Colonic mucosa (tissue), 4 donors: ENCODE results near the gene CMTM4. TPM values are rescaled to one million over a fixed set of nuclear protein-coding genes. Genes with fewer than 3 reads are reported as not detected.
"Not testable (repeated sequence)": the region's sequence is repeated elsewhere in the genome, so short reads cannot be mapped to it uniquely, and the experiment has no call there.

Source experiments
- DNase-seq: peaks from one replicate; pipeline ENCODE4 v3.0.0-alpha.2; 2020
- H3K27ac ChIP-seq: fragments of 200-600 bp; one replicate; pipeline ENCODE4 v1.8.0; 2021
- H3K27me3 ChIP-seq: fragments of 200-600 bp; one replicate; pipeline ENCODE4 v1.8.0; 2021
- H3K36me3 ChIP-seq: fragments of 200-600 bp; one replicate; pipeline ENCODE4 v1.8.0; 2021
- H3K4me1 ChIP-seq: fragments of 200-600 bp; one replicate; pipeline ENCODE4 v1.8.0; 2021; ENCODE audit warnings: mild to moderate bottlenecking
- H3K4me3 ChIP-seq: fragments of 200-600 bp; one replicate; pipeline ENCODE4 v1.8.0; 2021
- H3K9ac ChIP-seq, 2 donors: one replicate each; pipeline ENCODE4 v1.7.0; 2013; ENCODE audit warnings: control low read depth in 2 of 2, low read depth in 2 of 2, low read length in 2 of 2
- H3K9me3 ChIP-seq: fragments of 200-600 bp; one replicate; pipeline ENCODE4 v1.8.0; 2021
- intact Hi-C: fragments of 100-400 bp; cut with DNase I; formaldehyde crosslinking; loops from one replicate; pipeline ENCODE4 v1.14.1; 2022
- total RNA-seq, 2 donors: library from RNA; stranded (reverse); fragmentation: NEBNext Ultra II Directional in 1 of 2; extraction: Animal tissue kit (Norgen Biotek cat#: 25700) in 1 of 2; gene quantifications; one replicate each; pipeline ENCODE4 v1.2.1, GENCODE V29; 2021
- TF ChIP-seq, protein P1 (sequence below): fragments of 200-600 bp; IDR thresholded peaks from one replicate; pipeline ENCODE4 v1.8.0; 2022; ENCODE audit warnings: antibody characterized with exemption, mild to moderate bottlenecking
- donor health status: healthy.
- donor health status: DM: no; HTN: no; CAD: no.
- donor health status: DM: no; HTN: no; CAD: no.

The CMTM4 gene
- total RNA-seq, 2 donors from 2014 or later: 150 to 212 TPM

DNA sequence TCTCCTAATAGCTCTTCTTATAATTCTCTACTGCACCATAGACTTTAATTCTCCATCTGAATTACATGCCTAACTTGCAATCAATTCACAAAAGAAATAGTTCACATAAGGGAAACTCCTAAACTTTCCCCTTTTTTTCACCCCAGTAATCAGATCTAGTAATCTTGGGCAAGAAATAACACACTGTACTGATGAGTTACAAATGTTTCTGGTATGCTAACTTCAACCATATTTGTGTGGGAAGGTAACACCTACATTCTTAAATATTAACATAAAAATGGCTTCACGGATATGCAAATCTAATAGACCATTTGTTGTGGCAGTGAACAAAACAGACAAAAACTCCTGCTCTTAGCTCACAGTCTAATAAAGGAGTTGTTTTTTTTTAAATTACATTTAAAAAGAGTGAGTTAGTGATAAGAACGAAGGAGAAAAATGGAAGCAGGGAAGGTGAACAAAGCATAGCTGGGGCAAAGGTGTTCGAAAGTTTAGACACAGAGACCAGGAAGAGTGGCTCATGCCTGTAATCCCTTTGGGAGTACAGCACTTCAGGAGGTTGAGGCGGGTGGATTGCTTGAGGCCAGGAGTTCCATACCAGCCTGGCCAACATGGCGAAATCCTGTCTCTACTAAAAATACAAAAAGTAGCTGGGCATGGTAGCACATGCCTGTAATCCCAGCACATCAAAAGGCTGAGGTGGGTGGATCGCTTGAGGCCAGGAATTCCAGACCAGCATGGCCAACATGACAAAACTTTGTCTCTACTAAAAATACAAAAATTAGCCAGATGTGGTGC lies 57.3 kb downstream of the CMTM4 start:
- no peaks in the 10 kb centered on the region for H3K36me3 ChIP-seq
- no peak overlapping the region for H3K9ac ChIP-seq
- TF ChIP-seq, protein P1, sequence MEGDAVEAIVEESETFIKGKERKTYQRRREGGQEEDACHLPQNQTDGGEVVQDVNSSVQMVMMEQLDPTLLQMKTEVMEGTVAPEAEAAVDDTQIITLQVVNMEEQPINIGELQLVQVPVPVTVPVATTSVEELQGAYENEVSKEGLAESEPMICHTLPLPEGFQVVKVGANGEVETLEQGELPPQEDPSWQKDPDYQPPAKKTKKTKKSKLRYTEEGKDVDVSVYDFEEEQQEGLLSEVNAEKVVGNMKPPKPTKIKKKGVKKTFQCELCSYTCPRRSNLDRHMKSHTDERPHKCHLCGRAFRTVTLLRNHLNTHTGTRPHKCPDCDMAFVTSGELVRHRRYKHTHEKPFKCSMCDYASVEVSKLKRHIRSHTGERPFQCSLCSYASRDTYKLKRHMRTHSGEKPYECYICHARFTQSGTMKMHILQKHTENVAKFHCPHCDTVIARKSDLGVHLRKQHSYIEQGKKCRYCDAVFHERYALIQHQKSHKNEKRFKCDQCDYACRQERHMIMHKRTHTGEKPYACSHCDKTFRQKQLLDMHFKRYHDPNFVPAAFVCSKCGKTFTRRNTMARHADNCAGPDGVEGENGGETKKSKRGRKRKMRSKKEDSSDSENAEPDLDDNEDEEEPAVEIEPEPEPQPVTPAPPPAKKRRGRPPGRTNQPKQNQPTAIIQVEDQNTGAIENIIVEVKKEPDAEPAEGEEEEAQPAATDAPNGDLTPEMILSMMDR: no peak
- intact Hi-C loops: no loop called here
- no peak for DNase-seq
- no peak overlapping the region for H3K4me3 ChIP-seq
- H3K9me3 ChIP-seq: no peaks in the 10 kb centered on the region
- H3K4me1 ChIP-seq: no peaks in the 10 kb centered on the region
- H3K27ac ChIP-seq: no peak overlapping the region
- H3K27me3 ChIP-seq: no peaks in the 10 kb centered on the region

DNA sequence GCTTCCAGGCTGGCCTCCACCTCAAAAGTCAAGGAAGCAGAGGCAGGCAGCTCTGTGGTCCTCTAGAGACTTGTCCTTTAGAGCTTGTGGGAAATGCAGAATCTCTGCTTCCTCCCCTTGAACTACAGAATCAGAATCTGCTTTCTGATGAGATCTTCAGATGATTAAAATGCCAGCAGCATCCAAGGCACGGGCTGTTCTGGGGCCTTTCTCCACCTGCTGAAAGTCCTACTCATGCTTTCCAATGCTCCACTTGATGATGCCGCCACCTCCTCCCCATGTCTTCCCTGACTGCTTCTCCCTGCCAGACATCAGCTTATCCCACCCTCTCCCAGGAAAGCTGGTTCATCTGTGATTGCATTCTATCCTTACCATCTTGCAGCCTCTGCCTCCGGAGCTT lies 58.7 kb downstream of the CMTM4 start:
- H3K9me3 ChIP-seq: no peaks in the 10 kb centered on the region
- no peak overlapping the region for H3K9ac ChIP-seq
- no peaks in the 10 kb centered on the region for H3K36me3 ChIP-seq
- no peak for DNase-seq
- no peaks in the 10 kb centered on the region for H3K27me3 ChIP-seq
- intact Hi-C loops: no loop called here
- no peak overlapping the region for H3K4me3 ChIP-seq
- no peak overlapping the region for H3K27ac ChIP-seq
- no peaks in the 10 kb centered on the region for H3K4me1 ChIP-seq
- TF ChIP-seq, protein P1: no peak

DNA sequence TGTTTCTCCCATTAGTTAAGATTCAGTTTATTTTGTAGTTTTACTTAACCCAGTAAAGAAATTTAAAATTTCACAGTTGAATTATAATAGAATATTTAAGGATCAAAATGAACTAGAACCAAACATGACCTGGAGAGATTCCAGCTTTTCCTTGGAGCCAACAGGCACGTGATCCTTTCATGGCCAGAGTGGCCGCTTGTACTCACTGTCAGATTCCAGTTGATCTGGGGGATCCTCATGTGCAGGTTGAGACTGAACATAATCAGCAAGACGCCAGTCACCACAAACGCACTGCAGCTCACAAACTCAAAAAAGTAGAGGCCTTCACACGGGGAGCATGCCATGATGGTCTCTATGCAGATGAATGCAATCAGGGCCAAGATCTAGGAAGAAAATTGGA lies 60.3 kb downstream of the CMTM4 start:
- Histone ChIP-seq H3K4me1 (no peaks in the 10 kb centered on the region), H3K4me3 (no peak overlapping the region), H3K9me3 (no peaks in the 10 kb centered on the region), H3K9ac (no peak overlapping the region), H3K27ac (no peak overlapping the region), H3K36me3 (no peaks in the 10 kb centered on the region), H3K27me3 (no peaks in the 10 kb centered on the region)
- DNase-seq: no peak
- TF ChIP-seq, protein P1: no peak
- intact Hi-C loops: no loop called here

DNA sequence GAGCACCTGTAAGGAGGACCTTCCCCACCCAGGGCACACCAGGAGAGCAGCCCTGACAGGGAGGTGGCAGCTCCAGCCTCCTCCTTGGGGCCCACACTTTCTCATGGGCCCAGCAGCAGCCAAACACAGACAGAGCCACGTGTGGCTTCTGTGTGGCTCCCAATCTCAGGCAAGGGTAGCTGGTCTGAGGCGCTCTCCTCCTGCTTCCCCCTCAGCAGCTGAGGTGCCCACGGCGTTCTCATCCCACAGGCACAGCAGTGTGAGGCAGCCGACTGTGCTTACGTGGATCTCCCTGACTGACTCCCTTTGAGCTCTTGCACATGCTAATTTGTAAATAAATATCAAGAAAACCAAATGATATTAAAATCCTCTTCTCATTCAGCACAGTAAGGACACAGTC lies 61.1 kb downstream of the CMTM4 start:
- no peaks in the 10 kb centered on the region for H3K27me3 ChIP-seq
- H3K9me3 ChIP-seq: no peaks in the 10 kb centered on the region
- H3K27ac ChIP-seq: no peak overlapping the region
- H3K9ac ChIP-seq: no peak overlapping the region
- TF ChIP-seq, protein P1: no peak
- intact Hi-C loops: no loop called here
- H3K4me3 ChIP-seq: no peak overlapping the region
- H3K4me1 ChIP-seq: no peaks in the 10 kb centered on the region
- H3K36me3 ChIP-seq: no peaks in the 10 kb centered on the region
- DNase-seq: no peak

DNA sequence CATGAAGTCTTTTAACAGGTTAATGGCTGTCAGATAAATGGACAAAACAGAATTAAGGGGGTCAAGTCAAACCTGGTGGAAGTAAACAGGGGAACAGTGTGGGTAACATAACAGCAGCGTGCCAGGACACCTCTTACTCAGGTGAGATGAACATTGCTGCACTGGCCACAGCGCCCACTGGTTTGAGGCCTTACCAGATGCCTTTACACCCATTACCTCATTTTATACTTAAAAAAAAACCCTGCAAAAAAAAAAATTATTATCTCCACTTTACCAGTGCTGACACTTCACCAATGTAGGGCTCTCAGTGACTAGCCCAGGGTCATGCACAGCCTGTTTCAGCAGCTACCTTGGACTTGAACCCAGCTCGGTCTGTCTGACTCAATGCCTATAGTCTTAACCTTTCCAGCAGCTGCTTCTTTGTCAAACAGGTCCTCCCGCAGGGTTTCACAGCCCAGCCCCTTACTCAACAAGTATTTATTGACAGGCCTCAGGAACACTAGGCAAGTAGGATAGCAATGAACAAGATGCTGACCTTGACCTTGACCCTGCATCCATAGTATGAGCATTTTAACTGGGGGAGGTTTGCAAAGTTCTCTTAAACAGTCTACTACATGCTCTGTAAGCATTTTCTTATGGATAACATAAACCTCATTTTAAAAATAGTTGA lies 61.9 kb downstream of the CMTM4 start:
- no peak overlapping the region for H3K9ac ChIP-seq
- no peak overlapping the region for H3K27ac ChIP-seq
- intact Hi-C loops: no loop called here
- DNase-seq: no peak
- no peaks in the 10 kb centered on the region for H3K9me3 ChIP-seq
- TF ChIP-seq, protein P1: no peak
- H3K4me1 ChIP-seq: no peaks in the 10 kb centered on the region
- H3K4me3 ChIP-seq: no peak overlapping the region
- H3K27me3 ChIP-seq: no peaks in the 10 kb centered on the region
- no peaks in the 10 kb centered on the region for H3K36me3 ChIP-seq

DNA sequence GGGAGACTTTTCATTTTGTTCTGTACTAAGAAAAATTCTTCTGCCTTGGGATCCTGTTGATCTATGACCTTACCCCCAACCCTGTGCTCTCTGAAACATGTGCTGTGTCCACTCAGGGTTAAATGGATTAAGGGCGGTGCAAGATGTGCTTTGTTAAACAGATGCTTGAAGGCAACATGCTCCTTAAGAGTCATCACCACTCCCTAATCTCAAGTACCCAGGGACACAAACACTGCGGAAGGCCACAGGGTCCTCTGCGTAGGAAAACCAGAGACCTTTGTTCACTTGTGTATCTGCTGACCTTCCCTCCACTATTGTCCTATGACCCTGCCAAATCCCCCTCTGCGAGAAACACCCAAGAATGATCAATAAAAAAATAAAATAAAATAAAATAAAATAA lies 65.0 kb downstream of the CMTM4 start:
- H3K9me3 ChIP-seq, H3K4me3 ChIP-seq, H3K9ac ChIP-seq, H3K27me3 ChIP-seq, H3K4me1 ChIP-seq, H3K36me3 ChIP-seq, DNase-seq, H3K27ac ChIP-seq, intact Hi-C loops: not testable (repeated sequence)

DNA sequence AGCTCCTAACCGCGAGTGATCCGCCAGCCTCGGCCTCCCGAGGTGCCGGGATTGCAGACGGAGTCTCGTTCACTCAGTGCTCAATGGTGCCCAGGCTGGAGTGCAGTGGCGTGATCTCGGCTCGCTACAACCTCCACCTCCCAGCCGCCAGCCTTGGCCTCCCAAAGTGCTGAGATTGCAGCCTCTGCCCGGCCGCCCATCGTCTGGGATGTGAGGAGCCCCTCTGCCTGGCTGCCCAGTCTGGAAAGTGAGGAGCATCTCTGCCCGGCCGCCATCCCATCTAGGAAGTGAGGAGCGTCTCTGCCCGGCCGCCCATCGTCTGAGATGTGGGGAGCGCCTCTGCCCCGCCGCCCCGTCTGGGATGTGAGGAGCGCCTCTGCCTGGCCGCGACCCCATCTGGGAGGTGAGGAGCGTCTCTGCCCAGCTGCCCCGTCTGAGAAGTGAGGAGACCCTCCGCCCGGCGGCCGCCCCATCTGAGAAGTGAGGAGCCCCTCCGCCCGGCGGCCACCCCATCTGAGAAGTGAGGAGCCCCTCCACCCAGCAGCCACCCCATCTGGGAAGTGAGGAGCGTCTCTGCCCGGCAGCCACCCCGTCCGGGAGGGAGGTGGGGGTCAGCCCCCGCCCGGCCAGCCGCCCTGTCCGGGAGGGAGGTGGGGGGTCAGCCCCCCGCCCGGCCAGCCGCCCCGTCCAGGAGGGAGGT lies 65.8 kb downstream of the CMTM4 start:
- H3K4me1 ChIP-seq, H3K9ac ChIP-seq, intact Hi-C loops, H3K27ac ChIP-seq, H3K27me3 ChIP-seq, H3K36me3 ChIP-seq, H3K4me3 ChIP-seq, H3K9me3 ChIP-seq, DNase-seq: not testable (repeated sequence)
